HG02763 (cell line): ENCODE data around the gene NDUFB1.

ENCODE experiments used
- ATAC-seq: cut with Tn5 transposase; IDR thresholded peaks from one replicate; pipeline ENCODE4 v1.9.1; 2021; ENCODE audit warnings: mild to moderate bottlenecking, moderate library complexity; ENCODE audit not compliant: unreplicated experiment

The NDUFB1 gene

DNA sequence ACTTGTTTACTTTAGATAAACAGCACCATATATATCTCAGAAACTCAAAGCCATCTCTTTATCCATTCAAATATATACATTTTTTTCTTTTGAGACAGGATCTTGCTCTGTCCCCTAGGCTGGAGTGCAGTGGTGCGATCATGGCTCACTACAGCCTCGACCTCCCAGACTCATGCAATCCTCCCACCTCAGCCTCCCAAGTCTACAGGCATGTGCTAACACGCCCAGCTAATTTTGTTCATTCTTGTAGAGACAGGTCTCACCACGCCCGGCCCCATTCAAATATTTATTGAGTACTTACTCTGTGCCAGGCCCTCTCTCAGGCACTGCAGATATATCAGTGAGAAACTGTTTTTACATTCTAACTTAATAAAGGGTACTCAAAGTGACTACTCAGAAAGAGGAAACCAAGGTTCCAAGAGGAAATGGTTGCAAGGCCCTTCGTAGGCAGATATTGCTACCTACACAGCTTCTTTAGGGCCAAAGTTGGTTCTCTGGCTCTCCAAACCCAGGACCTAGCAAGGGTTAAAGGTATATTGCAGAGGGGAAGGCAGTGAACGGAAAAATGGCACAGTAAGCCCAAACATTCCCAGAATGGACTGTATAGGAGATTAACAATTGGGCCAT is 18.0 kb downstream of the NDUFB1 start:
- ATAC-seq, result no peak

DNA sequence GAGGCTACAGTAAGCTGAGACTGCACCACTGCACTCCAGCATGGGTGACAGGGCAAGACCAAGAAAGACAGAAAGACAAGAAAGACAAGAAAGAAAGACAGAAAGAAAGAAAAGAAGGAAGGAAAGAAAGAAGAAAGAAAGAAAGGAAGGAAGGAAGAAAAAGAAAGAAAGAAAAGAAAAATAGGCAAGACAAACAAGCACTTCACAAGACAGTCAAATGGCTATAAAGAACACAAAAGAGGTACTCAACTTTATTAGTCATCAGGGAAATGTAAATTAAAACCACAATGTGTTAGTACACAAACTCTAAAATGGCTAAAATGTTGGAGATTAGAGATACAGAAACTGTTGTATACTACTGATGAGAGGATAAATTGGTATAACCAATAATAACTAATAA is 21.7 kb downstream of the NDUFB1 start:
- ATAC-seq, result no peak

DNA sequence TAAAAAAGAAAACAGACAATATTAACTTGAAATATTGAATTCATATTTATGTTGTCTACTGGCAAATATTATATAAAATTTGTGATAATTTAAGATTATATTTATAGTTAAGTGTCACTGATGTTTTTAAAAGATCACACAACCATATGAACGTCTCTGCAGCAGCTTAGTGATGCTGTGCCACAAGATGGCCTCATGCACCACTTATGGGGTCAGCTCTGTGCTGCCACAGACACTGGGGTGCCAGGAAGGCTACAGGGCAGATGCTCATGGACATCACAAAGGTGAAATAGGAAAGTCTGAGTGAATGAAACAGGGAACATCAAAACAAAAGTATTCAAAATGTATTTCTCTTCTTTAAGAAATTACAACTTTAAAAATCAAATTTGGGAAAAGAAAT is 28.2 kb downstream of the NDUFB1 start:
- ATAC-seq, result no peak

DNA sequence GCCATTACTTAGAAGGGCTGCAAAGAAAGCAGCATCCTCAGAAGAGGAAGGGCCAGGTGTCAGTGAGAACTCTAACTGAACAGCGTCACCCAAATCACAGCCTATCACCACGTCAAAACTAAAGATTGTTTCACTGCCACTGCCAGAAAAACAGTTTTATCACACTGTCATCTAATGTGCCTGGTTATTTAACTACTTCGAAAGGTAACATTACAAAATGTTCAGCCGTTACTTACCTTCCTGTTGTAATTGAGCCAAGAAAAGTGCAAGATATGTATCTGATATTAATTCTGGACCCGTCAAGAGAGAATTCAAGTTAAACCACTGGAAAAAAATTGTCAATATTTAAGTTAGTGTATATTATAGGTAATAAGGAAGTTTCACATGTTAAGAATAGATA is 33.0 kb downstream of the NDUFB1 start:
- no peak for ATAC-seq

DNA sequence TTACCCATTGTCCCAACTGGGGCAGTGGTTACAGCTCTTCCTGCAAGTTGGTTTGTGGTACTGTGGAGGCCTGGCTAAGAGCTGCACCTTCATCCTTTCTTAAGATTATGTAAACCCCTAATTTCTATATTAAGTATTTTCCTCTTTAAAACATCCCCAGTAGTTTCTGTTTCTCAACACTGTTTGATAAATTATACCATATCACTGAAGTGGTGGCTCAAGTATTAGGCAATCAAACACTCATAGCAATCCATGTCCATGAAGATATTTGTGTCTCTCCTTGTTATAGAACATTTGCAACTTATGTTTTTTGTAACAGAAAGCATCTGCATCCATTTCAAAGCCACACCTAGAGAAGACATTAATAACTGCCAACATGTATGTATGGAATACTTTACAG is 47.0 kb downstream of the NDUFB1 start:
- ATAC-seq, result no peak
